Loucy (cell line): ENCODE measurements around the gene APBA1.

Experiments used
- H2AFZ ChIP-seq: fragments of 200-600 bp; sonication (generic); 2 replicates; pipeline ENCODE4 v1.6.0; 2016; ENCODE audit warnings: antibody characterized with exemption, mild to moderate bottlenecking, low read length, moderate library complexity
- H3F3A ChIP-seq: fragments of 200-600 bp; 2 replicates; pipeline ENCODE4 v1.6.0; 2016; ENCODE audit warnings: antibody characterized with exemption, low read depth, mild to moderate bottlenecking
- H3K27me3 ChIP-seq: fragments of 200-600 bp; sonication (generic); 2 replicates; pipeline ENCODE4 v1.6.1; 2014; ENCODE audit warnings: low read length, mild to moderate bottlenecking; ENCODE audit not compliant: insufficient read depth, poor library complexity, severe bottlenecking
- H3K36me3 ChIP-seq: fragments of 200-600 bp; sonication (generic); 2 replicates; pipeline ENCODE4 v1.6.1; 2016; ENCODE audit warnings: low read length; ENCODE audit not compliant: insufficient read depth
- H3K4me1 ChIP-seq: fragments of 200-600 bp; sonication (generic); 2 replicates; pipeline ENCODE4 v1.5.1; 2014; ENCODE audit warnings: low read length, mild to moderate bottlenecking; ENCODE audit not compliant: insufficient read depth, poor library complexity, severe bottlenecking
- H3K4me2 ChIP-seq: fragments of 200-600 bp; sonication (generic); 2 replicates; pipeline ENCODE4 v1.6.0; 2014; ENCODE audit warnings: antibody characterized with exemption, low read length, low read depth, mild to moderate bottlenecking; ENCODE audit not compliant: poor library complexity, severe bottlenecking
- H3K4me3 ChIP-seq: fragments of 200-600 bp; sonication (generic); 2 replicates; pipeline ENCODE4 v1.5.1; 2014; ENCODE audit warnings: low read length, mild to moderate bottlenecking, mixed read lengths; ENCODE audit not compliant: poor library complexity, severe bottlenecking
- H3K79me2 ChIP-seq: fragments of 200-600 bp; sonication (generic); 2 replicates; pipeline ENCODE4 v1.6.1; 2014; ENCODE audit warnings: low read length; ENCODE audit not compliant: insufficient read depth
- H3K9ac ChIP-seq: fragments of 200-600 bp; sonication (generic); 2 replicates; pipeline ENCODE4 v1.6.0; 2014; ENCODE audit warnings: mild to moderate bottlenecking, low read depth, low read length, moderate library complexity; ENCODE audit not compliant: poor library complexity, severe bottlenecking
- H3K9me2 ChIP-seq: fragments of 200-600 bp; sonication (generic); replicated peaks from 2 replicates; pipeline ENCODE4 v1.6.1; 2016; ENCODE audit warnings: low read depth, low read length, mixed read lengths
- H3K9me3 ChIP-seq: fragments of 200-600 bp; sonication (generic); 2 replicates; pipeline ENCODE4 v1.6.1; 2014; ENCODE audit warnings: mild to moderate bottlenecking, antibody characterized with exemption, low read length, low read depth; ENCODE audit not compliant: insufficient read depth
- H4K20me1 ChIP-seq: fragments of 200-600 bp; sonication (generic); 2 replicates; pipeline ENCODE4 v1.6.0; 2014; ENCODE audit warnings: antibody characterized with exemption, low read length, mild to moderate bottlenecking; ENCODE audit not compliant: insufficient read depth, poor library complexity, severe bottlenecking
- EZH2phosphoT487 ChIP-seq: fragments of 200-600 bp; IDR thresholded peaks from 2 replicates; pipeline ENCODE4 v1.6.1; 2018; ENCODE audit warnings: antibody characterized with exemption, mild to moderate bottlenecking, moderate library complexity, borderline replicate concordance
- TF ChIP-seq, protein P1 (sequence below): fragments of 200-600 bp; sonication (generic); conservative IDR thresholded peaks from 2 replicates; pipeline ENCODE4 v1.5.1; 2014; ENCODE audit warnings: mild to moderate bottlenecking, antibody characterized with exemption, low read length

Gene APBA1

GRCh38 chr9:69456201-69456600, 216.0 kb downstream of the APBA1 start:
- no peak overlapping the region for H2AFZ ChIP-seq
- no peaks in the 10 kb centered on the region for H3K9me3 ChIP-seq
- H3K4me2 ChIP-seq, result no peak overlapping the region
- H3K79me2 ChIP-seq, result no peaks in the 10 kb centered on the region
- no peaks in the 10 kb centered on the region for H4K20me1 ChIP-seq
- H3K4me1 ChIP-seq, result peaks cover 6% of the 10 kb centered on the region
- no peaks in the 10 kb centered on the region for H3K27me3 ChIP-seq
- no peak overlapping the region for H3K9ac ChIP-seq
- no peaks in the 10 kb centered on the region for H3K36me3 ChIP-seq
- TF ChIP-seq EZH2phosphoT487, result no peak
- TF ChIP-seq, protein P1, sequence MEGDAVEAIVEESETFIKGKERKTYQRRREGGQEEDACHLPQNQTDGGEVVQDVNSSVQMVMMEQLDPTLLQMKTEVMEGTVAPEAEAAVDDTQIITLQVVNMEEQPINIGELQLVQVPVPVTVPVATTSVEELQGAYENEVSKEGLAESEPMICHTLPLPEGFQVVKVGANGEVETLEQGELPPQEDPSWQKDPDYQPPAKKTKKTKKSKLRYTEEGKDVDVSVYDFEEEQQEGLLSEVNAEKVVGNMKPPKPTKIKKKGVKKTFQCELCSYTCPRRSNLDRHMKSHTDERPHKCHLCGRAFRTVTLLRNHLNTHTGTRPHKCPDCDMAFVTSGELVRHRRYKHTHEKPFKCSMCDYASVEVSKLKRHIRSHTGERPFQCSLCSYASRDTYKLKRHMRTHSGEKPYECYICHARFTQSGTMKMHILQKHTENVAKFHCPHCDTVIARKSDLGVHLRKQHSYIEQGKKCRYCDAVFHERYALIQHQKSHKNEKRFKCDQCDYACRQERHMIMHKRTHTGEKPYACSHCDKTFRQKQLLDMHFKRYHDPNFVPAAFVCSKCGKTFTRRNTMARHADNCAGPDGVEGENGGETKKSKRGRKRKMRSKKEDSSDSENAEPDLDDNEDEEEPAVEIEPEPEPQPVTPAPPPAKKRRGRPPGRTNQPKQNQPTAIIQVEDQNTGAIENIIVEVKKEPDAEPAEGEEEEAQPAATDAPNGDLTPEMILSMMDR, result no peak
- H3K9me2 ChIP-seq, result no peaks in the 10 kb centered on the region
- H3K4me3 ChIP-seq, result no peak overlapping the region
- no peaks in the 10 kb centered on the region for H3F3A ChIP-seq

- H4K20me1 ChIP-seq, result no peaks in the 10 kb centered on the region
- no peak overlapping the region for H2AFZ ChIP-seq
- no peaks in the 10 kb centered on the region for H3K9me2 ChIP-seq
- H3K9ac ChIP-seq, result no peak overlapping the region
- H3K79me2 ChIP-seq, result no peaks in the 10 kb centered on the region
- H3K4me2 ChIP-seq, result no peak overlapping the region
- H3K9me3 ChIP-seq, result no peaks in the 10 kb centered on the region
- H3K4me3 ChIP-seq, result no peak overlapping the region
- no peaks in the 10 kb centered on the region for H3F3A ChIP-seq
- H3K36me3 ChIP-seq, result no peaks in the 10 kb centered on the region
- no peaks in the 10 kb centered on the region for H3K27me3 ChIP-seq
- TF ChIP-seq, protein P1, result no peak
- no peak for TF ChIP-seq EZH2phosphoT487
- peaks cover 6% of the 10 kb centered on the region for H3K4me1 ChIP-seq
These were observed 216.9 kb downstream of the APBA1 start for GRCh38 chr9:69455311-69455710.

- no peaks in the 10 kb centered on the region for H3K9me3 ChIP-seq
- H3K4me3 ChIP-seq, result no peak overlapping the region
- H2AFZ ChIP-seq, result no peak overlapping the region
- peaks cover 6% of the 10 kb centered on the region for H3K4me1 ChIP-seq
- no peak overlapping the region for H3K4me2 ChIP-seq
- H3K36me3 ChIP-seq, result no peaks in the 10 kb centered on the region
- TF ChIP-seq EZH2phosphoT487, result no peak
- TF ChIP-seq, protein P1, result no peak
- H4K20me1 ChIP-seq, result no peaks in the 10 kb centered on the region
- H3K27me3 ChIP-seq, result no peaks in the 10 kb centered on the region
- no peaks in the 10 kb centered on the region for H3K79me2 ChIP-seq
- no peaks in the 10 kb centered on the region for H3F3A ChIP-seq
- no peak overlapping the region for H3K9ac ChIP-seq
- H3K9me2 ChIP-seq, result no peaks in the 10 kb centered on the region
These were observed 217.8 kb downstream of the APBA1 start for GRCh38 chr9:69454321-69454720.
